DMS 273 (cell line): Measurements from ENCODE around the gene SERPINB6.
"Not testable (repeated sequence)": the region's sequence is repeated elsewhere in the genome, so short reads cannot be mapped to it uniquely, and the experiment has no call there.

Experiments used
- DNase-seq: peaks from one replicate; lab custom pipeline; 2025; ENCODE audit not compliant: unreplicated experiment; lab: John Stamatoyannopoulos, UW

SERPINB6 gene

GRCh38 chr6:2959909-2960719, 11.3 kb downstream of the SERPINB6 start:
- DNase-seq: no peak

GRCh38 chr6:2958776-2959175, 12.6 kb downstream of the SERPINB6 start:
- DNase-seq: no peak

GRCh38 chr6:2958331-2958711, 13.0 kb downstream of the SERPINB6 start:
- no peak for DNase-seq

GRCh38 chr6:2957696-2958330, 13.6 kb downstream of the SERPINB6 start:
- DNase-seq: no peak

GRCh38 chr6:2956930-2957685, 14.3 kb downstream of the SERPINB6 start:
- DNase-seq: no peak

- no peak for DNase-seq
Measured at GRCh38 chr6:2953098-2953497, 18.3 kb downstream of the SERPINB6 start.

GRCh38 chr6:2952557-2953095, 18.7 kb downstream of the SERPINB6 start:
- DNase-seq: peak; percentile 39

- DNase-seq: no peak
Measured at GRCh38 chr6:2951728-2952127, 19.6 kb downstream of the SERPINB6 start.

- no peak for DNase-seq
Measured at GRCh38 chr6:2950713-2951112, 20.7 kb downstream of the SERPINB6 start.

- DNase-seq: no peak
Measured at GRCh38 chr6:2949536-2950083, 21.8 kb downstream of the SERPINB6 start.

- DNase-seq: no peak
Measured at GRCh38 chr6:2949121-2949520, 22.2 kb downstream of the SERPINB6 start.

- DNase-seq: no peak
Measured at GRCh38 chr6:2948228-2949025, 22.9 kb downstream of the SERPINB6 start.

- no peak for DNase-seq
Measured at GRCh38 chr6:2947445-2947844, 23.9 kb downstream of the SERPINB6 start.

GRCh38 chr6:2945153-2945452, 26.3 kb downstream of the SERPINB6 start:
- no peak for DNase-seq

- DNase-seq: peak; percentile 39
Measured at GRCh38 chr6:2944405-2945152, 26.8 kb downstream of the SERPINB6 start.

GRCh38 chr6:2943564-2943955, 27.8 kb downstream of the SERPINB6 start:
- DNase-seq: no peak

GRCh38 chr6:2942914-2943563, 28.3 kb downstream of the SERPINB6 start:
- DNase-seq: no peak

GRCh38 chr6:2942116-2942515, 29.3 kb downstream of the SERPINB6 start:
- not testable (repeated sequence) for DNase-seq

GRCh38 chr6:2940851-2941250, 30.5 kb downstream of the SERPINB6 start:
- DNase-seq: no peak
